Colonic mucosa (tissue), 4 donors: Measurements from ENCODE around the gene H6PD. TPM values are rescaled to one million over a fixed set of nuclear protein-coding genes. Genes with fewer than 3 reads are reported as not detected.

ENCODE experiments used
- DNase-seq: peaks from one replicate; pipeline ENCODE4 v3.0.0-alpha.2; 2020
- H3K27ac ChIP-seq: fragments of 200-600 bp; one replicate; pipeline ENCODE4 v1.8.0; 2021
- H3K27me3 ChIP-seq: fragments of 200-600 bp; one replicate; pipeline ENCODE4 v1.8.0; 2021
- H3K36me3 ChIP-seq: fragments of 200-600 bp; one replicate; pipeline ENCODE4 v1.8.0; 2021
- H3K4me1 ChIP-seq: fragments of 200-600 bp; one replicate; pipeline ENCODE4 v1.8.0; 2021; ENCODE audit warnings: mild to moderate bottlenecking
- H3K4me3 ChIP-seq: fragments of 200-600 bp; one replicate; pipeline ENCODE4 v1.8.0; 2021
- H3K9ac ChIP-seq, 2 donors: one replicate each; pipeline ENCODE4 v1.7.0; 2013; ENCODE audit warnings: control low read depth in 2 of 2, low read depth in 2 of 2, low read length in 2 of 2
- H3K9me3 ChIP-seq: fragments of 200-600 bp; one replicate; pipeline ENCODE4 v1.8.0; 2021
- intact Hi-C: fragments of 100-400 bp; cut with DNase I; formaldehyde crosslinking; loops from one replicate; pipeline ENCODE4 v1.14.1; 2022
- total RNA-seq, 2 donors: library from RNA; stranded (reverse); fragmentation: NEBNext Ultra II Directional in 1 of 2; extraction: Animal tissue kit (Norgen Biotek cat#: 25700) in 1 of 2; gene quantifications; one replicate each; pipeline ENCODE4 v1.2.1, GENCODE V29; 2021
- TF ChIP-seq, protein P1 (sequence below): fragments of 200-600 bp; IDR thresholded peaks from one replicate; pipeline ENCODE4 v1.8.0; 2022; ENCODE audit warnings: antibody characterized with exemption, mild to moderate bottlenecking
- donor health status: healthy.
- donor health status: DM: no; HTN: no; CAD: no.
- donor health status: DM: no; HTN: no; CAD: no.

H6PD gene
- total RNA-seq, 2 donors from 2014 or later: 20.8 to 24.7 TPM

DNA sequence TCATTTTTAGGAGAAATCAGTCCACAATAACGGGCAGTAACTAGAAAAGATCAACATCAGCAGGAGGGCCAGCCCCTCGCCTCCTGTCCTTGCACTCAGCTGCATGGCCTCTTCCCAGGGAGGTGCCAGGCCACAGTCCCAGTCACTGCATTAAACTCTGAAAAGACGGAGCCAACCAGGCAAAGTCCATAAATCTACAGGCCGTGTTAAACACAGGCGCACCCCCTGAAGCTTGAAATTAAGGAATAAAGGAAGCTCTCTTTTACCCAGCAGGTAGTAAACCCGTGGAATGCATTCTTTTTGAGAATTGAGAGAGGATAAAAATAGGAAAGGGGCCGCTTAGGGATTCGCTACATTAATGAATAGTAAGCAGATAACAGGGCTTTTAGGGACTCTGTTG, 18.4 kb downstream of the H6PD start:
- no peak overlapping the region for H3K4me3 ChIP-seq
- TF ChIP-seq, protein P1, sequence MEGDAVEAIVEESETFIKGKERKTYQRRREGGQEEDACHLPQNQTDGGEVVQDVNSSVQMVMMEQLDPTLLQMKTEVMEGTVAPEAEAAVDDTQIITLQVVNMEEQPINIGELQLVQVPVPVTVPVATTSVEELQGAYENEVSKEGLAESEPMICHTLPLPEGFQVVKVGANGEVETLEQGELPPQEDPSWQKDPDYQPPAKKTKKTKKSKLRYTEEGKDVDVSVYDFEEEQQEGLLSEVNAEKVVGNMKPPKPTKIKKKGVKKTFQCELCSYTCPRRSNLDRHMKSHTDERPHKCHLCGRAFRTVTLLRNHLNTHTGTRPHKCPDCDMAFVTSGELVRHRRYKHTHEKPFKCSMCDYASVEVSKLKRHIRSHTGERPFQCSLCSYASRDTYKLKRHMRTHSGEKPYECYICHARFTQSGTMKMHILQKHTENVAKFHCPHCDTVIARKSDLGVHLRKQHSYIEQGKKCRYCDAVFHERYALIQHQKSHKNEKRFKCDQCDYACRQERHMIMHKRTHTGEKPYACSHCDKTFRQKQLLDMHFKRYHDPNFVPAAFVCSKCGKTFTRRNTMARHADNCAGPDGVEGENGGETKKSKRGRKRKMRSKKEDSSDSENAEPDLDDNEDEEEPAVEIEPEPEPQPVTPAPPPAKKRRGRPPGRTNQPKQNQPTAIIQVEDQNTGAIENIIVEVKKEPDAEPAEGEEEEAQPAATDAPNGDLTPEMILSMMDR: no peak
- DNase-seq: no peak
- H3K27me3 ChIP-seq: no peaks in the 10 kb centered on the region
- H3K4me1 ChIP-seq: peaks cover 6% of the 10 kb centered on the region
- intact Hi-C loops: no loop called here
- H3K36me3 ChIP-seq: no peaks in the 10 kb centered on the region
- no peak overlapping the region for H3K9ac ChIP-seq
- no peak overlapping the region for H3K27ac ChIP-seq
- no peaks in the 10 kb centered on the region for H3K9me3 ChIP-seq

DNA sequence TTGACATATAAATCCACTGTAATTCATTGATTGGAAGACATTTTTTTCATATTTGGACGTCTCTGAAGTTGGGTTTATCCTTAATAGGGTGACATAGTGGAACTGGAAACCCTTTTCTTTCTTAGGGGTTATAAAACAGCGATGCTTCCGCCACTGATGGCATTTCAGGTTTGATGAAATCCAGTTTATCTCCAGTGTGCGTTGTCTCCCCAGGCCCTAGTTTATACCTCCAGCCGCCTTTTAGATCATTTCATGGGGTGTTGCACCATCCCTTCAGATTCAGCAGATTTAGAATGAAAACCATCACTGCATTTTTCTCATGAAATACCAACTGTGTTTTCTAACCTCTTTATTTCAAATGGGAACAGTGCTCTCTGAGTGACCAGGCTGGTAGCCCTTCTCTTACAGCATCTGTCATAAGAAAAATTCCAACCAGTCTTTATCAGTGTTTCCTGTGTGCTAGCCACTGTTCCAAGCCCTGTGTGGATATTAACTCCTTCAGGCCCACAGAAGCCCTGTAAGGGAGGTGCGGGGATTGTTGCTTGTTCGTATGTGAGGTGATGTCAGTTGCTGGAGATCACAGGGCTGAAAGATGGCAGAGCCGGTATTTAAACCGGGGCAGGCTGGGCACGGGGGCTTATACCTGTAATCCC, 19.0 kb downstream of the H6PD start:
- no peak for DNase-seq
- H3K9ac ChIP-seq: no peak overlapping the region
- H3K9me3 ChIP-seq: no peaks in the 10 kb centered on the region
- H3K4me3 ChIP-seq: no peak overlapping the region
- H3K36me3 ChIP-seq: no peaks in the 10 kb centered on the region
- H3K27ac ChIP-seq: no peak overlapping the region
- H3K27me3 ChIP-seq: no peaks in the 10 kb centered on the region
- intact Hi-C loops: no loop called here
- TF ChIP-seq, protein P1: no peak
- peaks cover 6% of the 10 kb centered on the region for H3K4me1 ChIP-seq

DNA sequence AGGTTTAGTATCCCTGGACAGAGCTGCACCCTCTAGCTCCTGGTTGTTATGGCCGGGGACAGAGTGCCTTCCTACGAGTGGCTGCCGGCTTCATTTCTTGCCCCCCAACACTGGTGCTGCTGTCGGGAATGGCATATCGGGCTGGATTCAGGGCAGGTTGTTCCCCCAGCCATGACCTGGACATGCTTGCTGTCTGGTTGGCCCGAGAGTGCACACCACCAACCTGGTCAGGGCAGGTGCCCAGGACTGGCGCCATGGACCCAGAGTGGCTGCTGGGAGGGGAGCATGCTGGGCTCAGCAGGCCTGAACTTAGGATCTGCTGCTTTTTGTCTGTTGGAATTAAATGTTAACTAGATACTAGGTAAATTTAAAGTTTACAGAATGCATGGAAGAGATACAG, 21.8 kb downstream of the H6PD start:
- no peak for DNase-seq
- Histone ChIP-seq H3K9ac (no peak overlapping the region), H3K36me3 (no peaks in the 10 kb centered on the region), H3K27me3 (no peaks in the 10 kb centered on the region), H3K4me1 (no peaks in the 10 kb centered on the region), H3K4me3 (no peak overlapping the region), H3K9me3 (no peaks in the 10 kb centered on the region), H3K27ac (no peak overlapping the region)
- intact Hi-C loops: no loop called here
- TF ChIP-seq, protein P1: no peak

DNA sequence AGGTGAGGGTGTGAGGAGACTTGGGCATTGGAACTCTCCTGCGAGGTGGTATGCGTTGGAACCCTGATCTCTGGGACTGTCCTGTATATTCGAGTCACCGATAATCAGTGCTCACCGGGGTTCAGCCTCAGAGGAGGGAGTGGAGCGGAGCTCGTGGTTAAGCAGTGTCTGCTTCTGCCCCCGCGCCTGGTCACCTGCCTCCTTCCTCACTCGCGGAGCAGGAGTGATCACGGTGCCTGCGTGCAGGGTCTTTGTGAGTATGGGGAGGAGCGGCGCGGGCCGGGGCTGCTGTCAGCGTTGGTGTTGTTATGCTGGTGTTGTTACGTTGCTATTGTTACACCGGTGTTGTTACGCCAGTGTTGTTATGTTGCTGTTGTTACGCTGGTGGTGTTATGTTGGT, 23.3 kb downstream of the H6PD start:
- TF ChIP-seq, protein P1: no peak
- H3K36me3 ChIP-seq: no peaks in the 10 kb centered on the region
- H3K4me3 ChIP-seq: no peak overlapping the region
- H3K9ac ChIP-seq: no peak overlapping the region
- no peak overlapping the region for H3K27ac ChIP-seq
- intact Hi-C loops: no loop called here
- no peaks in the 10 kb centered on the region for H3K9me3 ChIP-seq
- no peaks in the 10 kb centered on the region for H3K4me1 ChIP-seq
- H3K27me3 ChIP-seq: no peaks in the 10 kb centered on the region
- DNase-seq: no peak

DNA sequence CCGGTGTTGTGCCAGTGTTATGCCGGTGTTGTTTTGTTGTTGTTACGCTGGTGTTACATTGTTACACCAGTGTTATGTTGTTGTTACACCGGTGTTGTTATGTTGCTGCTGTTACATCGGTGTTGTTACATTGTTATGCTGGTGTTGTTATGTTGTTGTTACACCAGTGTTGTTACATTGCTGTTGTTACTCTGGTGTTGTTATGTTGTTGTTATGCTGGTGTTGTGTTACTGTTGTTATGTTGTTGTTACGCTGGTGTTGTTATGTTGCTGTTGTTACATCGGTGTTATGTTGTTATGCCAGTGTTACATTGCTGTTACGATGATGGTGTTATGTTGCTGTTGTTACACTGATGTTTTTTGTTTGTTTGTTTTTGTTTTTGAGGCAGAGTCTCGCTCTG, 24.1 kb downstream of the H6PD start:
- Histone ChIP-seq H3K9me3 (no peaks in the 10 kb centered on the region), H3K4me1 (no peaks in the 10 kb centered on the region), H3K27me3 (no peaks in the 10 kb centered on the region), H3K27ac (no peak overlapping the region), H3K36me3 (no peaks in the 10 kb centered on the region), H3K4me3 (no peak overlapping the region), H3K9ac (no peak overlapping the region)
- TF ChIP-seq, protein P1: no peak
- intact Hi-C loops: no loop called here
- DNase-seq: no peak
